ENCODE data around the gene BEST1.

The BEST1 gene

GRCh38 chr11:61956191-61957020, 6.3 kb downstream of the BEST1 start:
- TF ChIP-seq FOXM1 (IDR thresholded peaks at IDR 0.05; ENCODE audit: borderline replicate concordance, low read depth), result no peak
- no peak for TF ChIP-seq TAF1 (IDR thresholded peaks at IDR 0.05; ENCODE audit: low read depth)
- no peak for TF ChIP-seq YY1 (IDR thresholded peaks at IDR 0.05; ENCODE audit: low read depth)
- TF ChIP-seq CREB1 (IDR thresholded peaks at IDR 0.05; ENCODE audit: low read depth), result no peak

GRCh38 chr11:61957021-61957770, 7.0 kb downstream of the BEST1 start:
- TF ChIP-seq EP300 (IDR thresholded peaks at IDR 0.05; ENCODE audit: borderline replicate concordance) (no peak), USF1 (IDR thresholded peaks at IDR 0.05) (no peak), CEBPB (IDR thresholded peaks at IDR 0.05) (no peak), RAD21 (IDR thresholded peaks at IDR 0.05; ENCODE audit: low read depth) (no peak), CREB1 (IDR thresholded peaks at IDR 0.05; ENCODE audit: low read depth) (no peak), TEAD4 (IDR thresholded peaks at IDR 0.05) (no peak), TCF12 (IDR thresholded peaks at IDR 0.05; ENCODE audit: low read depth) (no peak), FOXM1 (IDR thresholded peaks at IDR 0.05; ENCODE audit: borderline replicate concordance, low read depth) (no peak), REST (IDR thresholded peaks at IDR 0.05; ENCODE audit: low read depth) (no peak), YY1 (IDR thresholded peaks at IDR 0.05; ENCODE audit: low read depth) (no peak), ZBTB7A (IDR thresholded peaks at IDR 0.05; ENCODE audit: low read depth) (no peak), MAX (IDR thresholded peaks at IDR 0.05) (no peak), EGR1 (IDR thresholded peaks at IDR 0.05) (no peak), TAF1 (IDR thresholded peaks at IDR 0.05; ENCODE audit: low read depth) (no peak), NFIC (IDR thresholded peaks at IDR 0.05) (no peak)

- TF ChIP-seq EGR1 (IDR thresholded peaks at IDR 0.05) (no peak), REST (IDR thresholded peaks at IDR 0.05; ENCODE audit: low read depth) (no peak), NFIC (IDR thresholded peaks at IDR 0.05) (no peak), TCF12 (IDR thresholded peaks at IDR 0.05; ENCODE audit: low read depth) (no peak), USF1 (IDR thresholded peaks at IDR 0.05) (no peak), ZBTB7A (IDR thresholded peaks at IDR 0.05; ENCODE audit: low read depth) (no peak), RAD21 (IDR thresholded peaks at IDR 0.05; ENCODE audit: low read depth) (no peak), CREB1 (IDR thresholded peaks at IDR 0.05; ENCODE audit: low read depth) (no peak), FOXM1 (IDR thresholded peaks at IDR 0.05; ENCODE audit: borderline replicate concordance, low read depth) (no peak), EP300 (IDR thresholded peaks at IDR 0.05; ENCODE audit: borderline replicate concordance) (no peak)
Measured at GRCh38 chr11:61958590-61958989, 8.4 kb downstream of the BEST1 start.

GRCh38 chr11:61959114-61959513, 9.0 kb downstream of the BEST1 start:
- TF ChIP-seq REST (IDR thresholded peaks at IDR 0.05; ENCODE audit: low read depth) (no peak), MAX (IDR thresholded peaks at IDR 0.05) (no peak), CEBPB (IDR thresholded peaks at IDR 0.05) (no peak), EP300 (IDR thresholded peaks at IDR 0.05; ENCODE audit: borderline replicate concordance) (no peak), FOXM1 (IDR thresholded peaks at IDR 0.05; ENCODE audit: borderline replicate concordance, low read depth) (no peak), TEAD4 (IDR thresholded peaks at IDR 0.05) (no peak), ZBTB7A (IDR thresholded peaks at IDR 0.05; ENCODE audit: low read depth) (no peak), YY1 (IDR thresholded peaks at IDR 0.05; ENCODE audit: low read depth) (no peak), TAF1 (IDR thresholded peaks at IDR 0.05; ENCODE audit: low read depth) (no peak), TCF12 (IDR thresholded peaks at IDR 0.05; ENCODE audit: low read depth) (no peak), RAD21 (IDR thresholded peaks at IDR 0.05; ENCODE audit: low read depth) (no peak), NFIC (IDR thresholded peaks at IDR 0.05) (no peak), EGR1 (IDR thresholded peaks at IDR 0.05) (no peak), USF1 (IDR thresholded peaks at IDR 0.05) (no peak), CREB1 (IDR thresholded peaks at IDR 0.05; ENCODE audit: low read depth) (no peak)
